Activated CD8-positive, alpha-beta T cell treated with anti-CD3 and anti-CD28 coated beads, Interleukin-2, amount 10 ng/mL, durations not matched to agents 7 days and 5 days (primary cell): ENCODE data around the gene FLOT2. TPM values are rescaled to one million over a fixed set of nuclear protein-coding genes. Genes with fewer than 3 reads are reported as not detected.

Experiments used
- ATAC-seq: fragments of 150-1000 bp; cut with Tn5 transposase; one replicate; pipeline ENCODE4 v1.10.0; 2021; ENCODE audit warnings: moderate library complexity
- CTCF ChIA-PET: fragments of 350-600 bp; sonication (Branson Sonifier 250); formaldehyde crosslinking; loops from one replicate; lab custom pipeline; 2021; ENCODE audit warnings: antibody characterized with exemption; lab: Charles Lee
- POLR2A ChIA-PET: fragments of 350-600 bp; sonication (Branson Sonifier 250); formaldehyde crosslinking; loops from one replicate; lab custom pipeline; 2021; ENCODE audit warnings: antibody characterized with exemption; lab: Charles Lee
- DNase-seq: peaks from one replicate; pipeline ENCODE4 v3.0.0-alpha.2; 2020
- H3K27ac Mint-ChIP-seq: one replicate; pipeline ENCODE4 v1.8.0; 2021; ENCODE audit warnings: mild to moderate bottlenecking, mixed read lengths
- H3K27me3 Mint-ChIP-seq: one replicate; pipeline ENCODE4 v1.8.0; 2021; ENCODE audit warnings: low read depth, mixed read lengths
- H3K36me3 Mint-ChIP-seq: one replicate; pipeline ENCODE4 v1.8.0; 2021; ENCODE audit warnings: low read depth, mixed read lengths
- H3K4me1 Mint-ChIP-seq: one replicate; pipeline ENCODE4 v1.8.0; 2021; ENCODE audit warnings: low read depth, mixed read lengths
- H3K4me3 Mint-ChIP-seq: one replicate; pipeline ENCODE4 v1.8.0; 2021; ENCODE audit warnings: mild to moderate bottlenecking, mixed read lengths
- H3K9me3 Mint-ChIP-seq: one replicate; pipeline ENCODE4 v1.8.0; 2022; ENCODE audit warnings: mixed read lengths; ENCODE audit not compliant: insufficient read depth
- total RNA-seq, 2 experiments: library from RNA; stranded (reverse); gene quantifications; one replicate each; pipeline ENCODE4 v1.2.3, GENCODE V29; 2021

Gene FLOT2
- total RNA-seq, 2 experiments from 2014 or later = 197 to 198 TPM

DNA sequence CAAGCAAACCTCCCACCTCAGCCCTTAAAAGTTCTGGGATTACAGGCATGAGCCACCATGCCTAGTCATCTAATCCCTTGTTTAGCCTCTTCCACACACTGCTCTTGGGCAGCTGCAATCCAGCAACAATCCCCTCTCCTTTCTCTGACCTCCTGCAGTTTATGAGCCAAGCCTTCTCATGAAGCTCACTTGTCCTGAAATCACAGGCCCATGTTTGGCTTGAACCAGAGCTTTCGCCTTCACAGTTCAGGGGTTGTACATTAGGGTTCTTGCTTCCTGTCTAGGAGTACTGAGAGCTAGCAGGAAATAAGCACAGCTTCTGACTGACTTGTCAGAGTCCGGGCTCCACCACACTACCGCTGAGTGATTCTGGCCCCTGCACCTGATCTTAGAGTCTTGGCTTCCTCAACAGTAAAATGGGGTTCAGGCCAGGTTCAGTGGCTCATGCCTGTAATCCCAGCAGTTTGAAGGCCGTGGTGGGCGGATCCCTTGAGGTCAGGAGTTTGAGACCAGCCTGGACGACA lies 26.4 kb downstream of the FLOT2 start:
- Mint-ChIP-seq H3K4me3 (no peak overlapping the region), H3K9me3 (no peaks in the 10 kb centered on the region), H3K4me1 (peaks cover 16% of the 10 kb centered on the region), H3K27ac (peak overlapping the region; percentile 97), H3K27me3 (no peaks in the 10 kb centered on the region), H3K36me3 (no peaks in the 10 kb centered on the region)
- DNase-seq (peak; percentile 76), ATAC-seq (peak; percentile 99)
- ChIA-PET CTCF (interaction anchor here (0.6 to 3.5 kb wide), 15 partner anchors 9 to 144 kb away, joined by 3 to 32 read pairs (median 4); partner anchors contain the start of genes DHRS13, FAM222B, FLOT2 and TLCD1), POLR2A (interaction anchor here (0.6 to 1.7 kb wide), 14 partner anchors 9 to 750 kb away, joined by 3 to 11 read pairs (median 5); partner anchors contain the start of genes DHRS13 and FAM222B)

DNA sequence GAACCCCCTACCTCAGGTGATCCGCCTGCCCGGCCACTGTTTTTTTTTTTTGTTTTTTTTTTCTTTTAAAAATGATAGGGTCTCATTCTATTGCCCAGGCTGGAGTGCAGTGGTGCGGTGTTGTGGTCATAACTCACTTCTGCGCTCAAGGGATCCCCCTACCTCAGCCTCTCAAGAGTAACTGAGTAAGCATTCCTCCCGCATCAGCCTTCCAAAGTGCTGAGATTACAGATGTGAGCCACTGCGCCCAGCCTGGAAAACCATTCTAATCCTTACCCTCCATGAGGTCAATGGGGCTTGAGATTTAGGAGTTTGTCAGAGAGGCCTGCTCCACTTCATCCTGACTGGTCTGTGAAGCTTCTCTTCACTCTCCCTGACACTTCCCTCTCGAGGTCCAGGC lies 30.3 kb downstream of the FLOT2 start:
- Mint-ChIP-seq H3K27ac (no peak overlapping the region), H3K36me3 (no peaks in the 10 kb centered on the region), H3K4me3 (no peak overlapping the region), H3K27me3 (no peaks in the 10 kb centered on the region), H3K9me3 (no peaks in the 10 kb centered on the region), H3K4me1 (peaks cover 13% of the 10 kb centered on the region)
- ATAC-seq (no peak), DNase-seq (no peak)
- CTCF ChIA-PET = no interaction called here
- POLR2A ChIA-PET = no interaction called here

DNA sequence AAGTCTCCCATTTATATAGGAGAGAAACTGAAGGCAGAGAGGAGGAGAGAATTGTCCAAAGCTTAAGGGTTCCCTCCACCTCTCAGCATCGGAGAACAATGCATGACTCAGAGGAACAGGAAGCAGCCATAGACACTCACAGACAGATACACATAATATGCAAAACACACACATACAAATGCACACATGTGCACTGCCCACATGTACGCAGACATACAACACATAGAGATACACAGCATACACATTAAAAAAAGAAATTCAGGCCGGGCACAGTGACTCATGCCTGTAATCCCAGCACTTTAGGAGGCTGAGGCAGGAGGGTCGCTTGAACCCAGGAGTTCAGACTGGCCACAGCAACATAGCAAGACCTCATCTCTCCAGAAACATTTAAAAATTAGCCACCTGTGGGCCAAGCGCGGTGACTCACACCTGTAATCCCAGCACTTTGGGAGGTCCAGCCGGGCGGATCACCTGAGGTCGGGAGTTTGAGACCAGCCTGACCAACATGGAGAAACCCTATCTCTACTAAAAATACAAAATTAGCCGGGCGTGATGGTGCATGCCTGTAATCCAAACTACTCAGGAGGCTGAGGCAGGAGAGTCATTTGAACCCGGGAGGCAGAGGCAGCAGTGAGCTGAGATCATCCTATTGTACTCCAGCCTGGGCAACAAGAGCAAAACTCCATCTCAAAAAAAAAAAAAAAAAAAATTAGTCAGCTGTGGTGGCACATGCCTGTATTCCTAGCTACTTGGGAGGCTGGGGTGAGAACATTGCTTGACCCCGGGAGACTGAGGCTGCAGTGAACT lies 31.4 kb downstream of the FLOT2 start:
- ATAC-seq (no peak), DNase-seq (no peak)
- Mint-ChIP-seq H3K9me3 (no peaks in the 10 kb centered on the region), H3K27me3 (no peaks in the 10 kb centered on the region), H3K36me3 (peaks cover 2% of the 10 kb centered on the region), H3K4me3 (no peak overlapping the region), H3K4me1 (peaks cover 3% of the 10 kb centered on the region), H3K27ac (no peak overlapping the region)
- ChIA-PET CTCF (interaction anchor here (0.8 to 1.9 kb wide), 3 partner anchors 23 to 102 kb away, joined by 3 to 7 read pairs (median 4); partner anchors contain the start of gene FAM222B), POLR2A (interaction anchor here (1.1 kb wide), 1 partner anchor 32 kb away, joined by 3 read pairs; the partner anchor contains the start of gene FLOT2)

DNA sequence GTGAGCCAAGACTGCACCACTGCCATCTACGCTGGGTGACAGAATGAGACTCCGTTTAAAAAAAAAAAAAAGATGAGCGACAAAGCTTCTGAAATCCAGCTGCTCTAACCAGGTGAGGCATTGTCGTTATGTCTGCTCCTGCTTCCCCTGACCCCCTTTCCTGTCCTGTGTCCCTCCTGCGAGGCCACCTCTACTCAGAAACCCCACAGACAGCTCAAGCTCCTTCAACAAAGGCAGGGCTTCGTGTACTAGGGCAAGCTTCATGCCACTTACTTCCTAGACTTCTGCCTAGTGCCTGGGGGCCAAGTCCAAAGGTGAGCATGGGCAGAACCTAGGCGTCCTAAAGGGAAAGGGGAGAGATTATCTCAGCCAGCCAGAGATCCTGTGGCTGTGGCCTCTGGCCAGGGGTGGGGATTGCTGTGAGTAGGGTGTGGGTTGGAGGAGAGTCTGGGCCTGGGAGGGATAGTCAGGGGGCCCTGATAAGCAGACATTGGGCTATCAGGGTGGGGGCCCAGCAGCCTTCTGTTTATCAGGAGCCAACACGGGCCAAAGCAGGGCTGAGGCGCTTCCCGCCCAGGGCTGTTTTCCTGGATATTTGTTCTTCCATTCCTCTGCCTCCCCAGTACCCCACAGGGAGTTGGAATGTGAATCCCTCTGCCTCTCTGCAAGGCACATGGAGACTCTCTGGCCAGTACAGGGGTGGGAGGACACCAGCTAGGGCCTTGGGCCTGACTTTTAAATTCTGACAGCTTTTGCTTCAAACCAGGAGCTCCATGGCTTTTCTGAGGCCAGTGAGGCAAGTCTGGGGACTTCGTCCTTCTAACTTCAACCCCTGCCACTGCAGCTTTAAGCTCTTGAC lies 32.3 kb downstream of the FLOT2 start:
- no peak for DNase-seq
- POLR2A ChIA-PET = interaction anchor here (1.1 kb wide), 1 partner anchor 33 kb away, joined by 3 read pairs; the partner anchor contains the start of gene FLOT2
- CTCF ChIA-PET = interaction anchor here (0.8 to 1.9 kb wide), 5 partner anchors 16 to 139 kb away, joined by 3 to 7 read pairs (median 4); partner anchors contain the start of genes FAM222B and TLCD1

DNA sequence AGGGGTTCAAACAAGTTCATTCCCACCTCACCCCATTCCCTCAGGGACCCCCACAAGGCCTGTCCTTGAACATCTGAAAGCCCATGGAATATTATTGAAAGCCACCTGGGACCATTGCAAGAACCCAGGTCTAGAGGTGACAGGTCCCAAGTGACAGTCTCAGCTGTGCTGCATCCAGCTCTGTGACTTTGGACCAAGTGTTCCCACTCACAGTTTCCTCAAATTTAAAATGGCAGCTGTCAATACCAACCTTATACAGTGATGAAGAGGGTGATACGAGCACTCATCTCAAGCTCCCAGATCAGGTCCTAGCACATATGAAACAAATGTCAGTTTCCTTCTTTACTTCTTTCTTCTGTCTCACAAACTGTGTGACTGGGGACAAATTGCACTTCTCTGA lies 33.6 kb downstream of the FLOT2 start:
- no peaks in the 10 kb centered on the region for H3K9me3 Mint-ChIP-seq
- no peak overlapping the region for H3K27ac Mint-ChIP-seq
- ChIA-PET CTCF (interaction anchor here (0.9 to 1.8 kb wide), 3 partner anchors 15 to 114 kb away, joined by 3 to 4 read pairs (median 3); no protein-coding TSS in a partner anchor), POLR2A (interaction anchor here (1.0 kb wide), 1 partner anchor 33 kb away, joined by 3 read pairs; the partner anchor contains the start of gene FLOT2)
- H3K4me3 Mint-ChIP-seq = no peak overlapping the region
- no peak for ATAC-seq
- DNase-seq = no peak
- H3K4me1 Mint-ChIP-seq = no peaks in the 10 kb centered on the region
- H3K36me3 Mint-ChIP-seq = peaks cover 12% of the 10 kb centered on the region
- no peaks in the 10 kb centered on the region for H3K27me3 Mint-ChIP-seq

More for the DNA sequence above, 32.3 kb downstream of the FLOT2 start:
- no peaks in the 10 kb centered on the region for H3K27me3 Mint-ChIP-seq
- no peak overlapping the region for H3K27ac Mint-ChIP-seq
- H3K9me3 Mint-ChIP-seq = no peaks in the 10 kb centered on the region
- ATAC-seq = no peak
- H3K36me3 Mint-ChIP-seq = peaks cover 8% of the 10 kb centered on the region
- H3K4me3 Mint-ChIP-seq = no peak overlapping the region
- H3K4me1 Mint-ChIP-seq = no peaks in the 10 kb centered on the region

DNA sequence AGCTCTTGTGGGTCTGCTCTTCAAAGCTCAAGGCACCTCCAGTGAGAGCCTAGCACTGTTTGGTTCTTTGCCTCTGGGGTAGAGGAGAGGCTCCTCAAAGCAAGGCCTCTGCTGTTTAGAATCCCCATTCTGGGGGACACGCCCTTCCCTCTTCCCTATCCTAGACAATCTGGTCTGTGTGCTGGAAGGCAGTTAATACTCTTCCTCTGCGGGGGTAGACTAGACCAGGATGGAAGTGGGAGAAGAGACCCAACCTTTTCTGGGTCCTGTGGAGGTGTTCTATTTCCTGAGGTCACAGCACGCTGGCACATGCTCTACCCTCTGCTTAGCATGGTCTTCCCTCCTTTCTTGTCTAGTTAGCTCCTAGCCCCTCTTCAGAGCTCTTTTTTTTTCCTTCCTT lies 35.0 kb downstream of the FLOT2 start:
- Mint-ChIP-seq H3K4me1 (no peaks in the 10 kb centered on the region), H3K4me3 (no peak overlapping the region), H3K9me3 (no peaks in the 10 kb centered on the region), H3K27ac (peak overlapping the region; percentile 23), H3K36me3 (peaks cover 25% of the 10 kb centered on the region), H3K27me3 (no peaks in the 10 kb centered on the region)
- no peak for ATAC-seq
- CTCF ChIA-PET = interaction anchor here (0.9 to 1.3 kb wide), 4 partner anchors 8 to 136 kb away, joined by 3 to 6 read pairs (median 4); no protein-coding TSS in a partner anchor
- POLR2A ChIA-PET = interaction anchor here (1.5 kb wide), 1 partner anchor 9 kb away, joined by 6 read pairs; no protein-coding TSS in a partner anchor
- DNase-seq = no peak

DNA sequence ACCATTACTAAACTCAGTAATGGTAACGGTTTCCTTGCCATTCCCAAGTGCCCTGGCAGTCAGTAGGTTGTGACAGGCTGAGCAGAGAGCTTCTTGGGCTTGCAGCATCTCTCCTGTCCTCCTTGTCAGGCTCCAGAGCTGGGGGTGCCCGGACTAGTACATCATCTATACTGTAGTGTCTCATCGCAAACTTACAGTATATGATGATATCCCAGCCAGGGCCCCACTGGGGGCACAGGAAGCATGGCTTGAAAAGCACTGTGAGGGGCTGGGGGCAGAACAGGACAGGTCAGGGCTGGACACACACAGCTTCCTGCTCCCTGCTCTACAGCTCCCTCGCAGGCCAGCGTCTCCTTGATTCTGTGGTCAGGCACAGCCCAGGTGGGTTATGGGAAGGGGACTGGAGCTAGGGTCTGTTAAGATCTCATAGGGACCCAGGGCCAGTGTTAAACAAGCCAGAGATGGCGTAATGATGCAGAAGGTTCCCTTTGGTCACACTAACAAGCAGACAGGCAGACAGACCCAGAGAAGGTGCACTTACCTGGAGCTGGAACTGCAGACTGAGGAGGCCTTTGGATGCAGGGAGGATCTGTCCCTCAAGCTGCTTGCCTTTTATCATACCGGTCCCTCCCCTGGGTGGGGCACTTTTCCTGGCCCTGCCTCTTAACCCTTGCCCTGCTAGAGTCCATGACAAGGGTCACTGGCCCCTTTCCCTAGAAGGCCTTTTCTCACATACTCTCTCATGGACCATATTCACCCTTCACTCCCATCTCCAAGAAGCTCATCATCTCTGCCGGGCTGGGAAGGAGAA lies 35.9 kb downstream of the FLOT2 start:
- ChIA-PET POLR2A (interaction anchor here (0.6 to 1.5 kb wide), 3 partner anchors 10 to 381 kb away, joined by 3 to 6 read pairs (median 3); no protein-coding TSS in a partner anchor), CTCF (interaction anchor here (0.8 to 1.2 kb wide), 5 partner anchors 9 to 135 kb away, joined by 3 to 6 read pairs (median 4); no protein-coding TSS in a partner anchor)
- no peaks in the 10 kb centered on the region for H3K27me3 Mint-ChIP-seq
- DNase-seq (no peak), ATAC-seq (no peak)
- no peak overlapping the region for H3K4me3 Mint-ChIP-seq
- peaks cover 31% of the 10 kb centered on the region for H3K36me3 Mint-ChIP-seq
- H3K27ac Mint-ChIP-seq = no peak overlapping the region
- no peaks in the 10 kb centered on the region for H3K9me3 Mint-ChIP-seq
- no peaks in the 10 kb centered on the region for H3K4me1 Mint-ChIP-seq

DNA sequence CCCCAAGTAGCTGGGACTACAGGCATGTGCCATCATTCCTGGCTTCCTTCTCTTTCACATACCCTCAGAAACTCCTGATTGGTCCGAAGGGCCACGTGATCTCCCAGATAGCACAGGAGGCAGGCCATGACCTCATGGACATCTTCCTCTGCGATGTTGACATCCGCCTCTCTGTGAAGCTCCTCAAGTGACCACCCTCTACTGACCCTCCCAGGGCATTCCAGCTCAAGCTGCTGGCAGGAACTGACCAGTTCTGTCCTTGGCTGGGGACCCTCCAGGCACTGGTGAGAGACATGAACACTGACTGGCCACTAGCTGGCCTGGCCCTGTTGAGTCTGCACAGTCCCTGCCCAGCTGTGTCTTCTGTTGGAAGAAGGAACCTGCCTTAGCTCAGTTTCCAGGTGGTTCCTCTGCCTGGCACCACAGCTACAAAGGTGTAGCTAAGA lies 37.1 kb downstream of the FLOT2 start:
- ATAC-seq = no peak
- no peak overlapping the region for H3K27ac Mint-ChIP-seq
- POLR2A ChIA-PET = interaction anchor here (0.5 to 1.2 kb wide), 3 partner anchors 11 to 83 kb away, joined by 3 read pairs; no protein-coding TSS in a partner anchor

DNA sequence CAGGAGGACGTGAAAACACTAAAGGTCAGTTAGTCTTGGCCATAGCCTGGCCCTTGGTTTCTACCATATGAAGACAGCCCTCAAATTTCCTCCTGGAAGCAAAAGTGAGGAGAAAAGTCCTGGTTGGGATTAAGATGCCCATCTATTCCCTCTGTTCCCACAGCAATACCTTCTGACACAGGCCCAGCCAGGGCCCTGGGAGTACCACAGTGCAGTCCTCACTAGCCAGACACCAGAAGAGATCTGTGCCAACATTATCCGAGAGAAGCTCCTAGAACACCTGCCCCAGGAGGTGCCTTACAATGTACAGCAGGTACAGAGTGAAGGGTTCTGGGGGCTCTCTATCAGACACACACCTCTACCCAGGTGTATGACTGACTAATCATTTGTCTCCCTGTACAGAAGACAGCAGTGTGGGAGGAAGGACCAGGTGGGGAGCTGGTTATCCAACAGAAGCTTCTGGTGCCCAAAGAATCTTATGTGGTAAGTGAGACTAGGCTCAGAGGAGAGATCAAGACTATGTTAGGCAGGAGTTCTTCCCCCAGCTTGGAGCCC lies 38.7 kb downstream of the FLOT2 start:
- ChIA-PET CTCF (interaction anchor here (0.7 to 1.8 kb wide), 5 partner anchors 9 to 132 kb away, joined by 3 to 9 read pairs (median 4); no protein-coding TSS in a partner anchor), POLR2A (interaction anchor here (0.8 kb wide), 1 partner anchor 16 kb away, joined by 3 read pairs; no protein-coding TSS in a partner anchor)
- H3K4me1 Mint-ChIP-seq = peaks cover 17% of the 10 kb centered on the region
- no peak overlapping the region for H3K27ac Mint-ChIP-seq
- DNase-seq (no peak), ATAC-seq (no peak)
- H3K4me3 Mint-ChIP-seq = no peak overlapping the region
- H3K27me3 Mint-ChIP-seq = no peaks in the 10 kb centered on the region
- peaks cover 34% of the 10 kb centered on the region for H3K36me3 Mint-ChIP-seq
- no peaks in the 10 kb centered on the region for H3K9me3 Mint-ChIP-seq

More for the DNA sequence above, 37.1 kb downstream of the FLOT2 start:
- no peak overlapping the region for H3K4me3 Mint-ChIP-seq
- no peaks in the 10 kb centered on the region for H3K27me3 Mint-ChIP-seq
- DNase-seq = no peak
- CTCF ChIA-PET = interaction anchor here (0.5 to 0.9 kb wide), 3 partner anchors 11 to 141 kb away, joined by 3 read pairs; partner anchors contain the start of genes RPL23A and TLCD1
- no peaks in the 10 kb centered on the region for H3K9me3 Mint-ChIP-seq
- peaks cover 34% of the 10 kb centered on the region for H3K36me3 Mint-ChIP-seq
- H3K4me1 Mint-ChIP-seq = peaks cover 10% of the 10 kb centered on the region
